Fibroblast of lung (primary cell): Measurements from ENCODE around the gene ANP32E. TPM values are rescaled to one million over a fixed set of nuclear protein-coding genes. Genes with fewer than 3 reads are reported as not detected.

Experiments used
- DNase-seq, 2 donors: peaks; one replicate each; pipeline versions ENCODE4 v3.0.0 to v3.0.0-alpha.2; 2010; ENCODE audit warnings: low read depth in 2 of 2
- H2AFZ ChIP-seq: 2 replicates; pipeline ENCODE4 v1.5.1; 2012; ENCODE audit warnings: low read length, control low read depth, inconsistent platforms
- H3K27ac ChIP-seq: 2 replicates; pipeline ENCODE4 v1.5.1; 2011; ENCODE audit warnings: low read length, control low read depth; ENCODE audit not compliant: insufficient read depth
- H3K27me3 ChIP-seq: 2 replicates; pipeline ENCODE4 v1.5.1; 2011; ENCODE audit warnings: mild to moderate bottlenecking, low read length; ENCODE audit not compliant: control insufficient read depth, insufficient read depth
- H3K36me3 ChIP-seq: 2 replicates; pipeline ENCODE4 v1.5.1; 2011; ENCODE audit warnings: low read length; ENCODE audit not compliant: control insufficient read depth, insufficient read depth
- H3K4me1 ChIP-seq: 2 replicates; pipeline ENCODE4 v1.5.1; 2011; ENCODE audit warnings: low read length; ENCODE audit not compliant: control insufficient read depth, insufficient read depth; ENCODE audit errors: extremely low read depth
- H3K4me2 ChIP-seq: 2 replicates; pipeline ENCODE4 v1.5.1; 2011; ENCODE audit warnings: low read length, control low read depth; ENCODE audit not compliant: insufficient read depth; ENCODE audit errors: extremely low read depth
- H3K4me3 ChIP-seq, 4 experiments: fragments of 200-600 bp in 1 of 4; sonication (generic) in 1 of 4; replicated peaks in 1 of 4; 2 replicates each; pipeline ENCODE4 v1.5.1; 2011 to 2016; ENCODE audit warnings: low read length in 4 of 4, low read depth in 3 of 4, mild to moderate bottlenecking in 3 of 4, control low read depth in 2 of 4, inconsistent platforms in 1 of 4, mixed read lengths in 1 of 4; ENCODE audit not compliant: insufficient read depth in 1 of 4; ENCODE audit errors: control extremely low read depth in 1 of 4
- H3K79me2 ChIP-seq: 2 replicates; pipeline ENCODE4 v1.5.1; 2012; ENCODE audit warnings: mild to moderate bottlenecking, low read length, inconsistent platforms; ENCODE audit not compliant: control insufficient read depth, insufficient read depth
- H3K9ac ChIP-seq: 2 replicates; pipeline ENCODE4 v1.5.1; 2011; ENCODE audit warnings: mild to moderate bottlenecking, low read length, control low read depth; ENCODE audit not compliant: insufficient read depth
- H3K9me3 ChIP-seq: 2 replicates; pipeline ENCODE4 v1.5.1; 2012; ENCODE audit warnings: low read depth, low read length; ENCODE audit not compliant: control insufficient read depth, insufficient read depth
- H4K20me1 ChIP-seq: 2 replicates; pipeline ENCODE4 v1.5.1; 2011; ENCODE audit warnings: low read length; ENCODE audit not compliant: control insufficient read depth, insufficient read depth; ENCODE audit errors: extremely low read depth
- EZH2 ChIP-seq: IDR thresholded peaks from 2 replicates; pipeline ENCODE4 v1.5.1; 2012; ENCODE audit warnings: low read length, control low read depth, mild to moderate bottlenecking; ENCODE audit errors: missing control alignments
- polyA plus RNA-seq, 2 donors: library from polyadenylated mRNA; depleted of rRNA in 1 of 2; stranded (reverse) in 1 of 2; unstranded in 1 of 2; fragments of >200 nt; gene quantifications; 2 replicates each; pipeline ENCODE4 v1.2.1, GENCODE V29; 2011 to 2012; ENCODE audit warnings: missing spikeins in 1 of 2
- total RNA-seq: library from RNA; depleted of rRNA; stranded (reverse); fragments of >200 nt; gene quantifications from 2 replicates; pipeline ENCODE4 v1.2.1, GENCODE V29; 2014
- TF ChIP-seq, protein P1 (sequence below), 2 donors: IDR thresholded peaks in 1 of 2; conservative IDR thresholded peaks in 1 of 2; 1 replicate in 1 of 2; 2 replicates in 1 of 2; pipeline ENCODE4 v1.5.1; 2011 to 2012; ENCODE audit warnings: low read length in 2 of 2, control low read depth in 1 of 2, inconsistent platforms in 1 of 2, low read depth in 1 of 2, mild to moderate bottlenecking in 1 of 2

The ANP32E gene
- total and polyA plus RNA-seq, 2 donors (not counting 1 experiment from before 2014, with no cell fraction given) = 22.4 to 24.6 TPM

DNA sequence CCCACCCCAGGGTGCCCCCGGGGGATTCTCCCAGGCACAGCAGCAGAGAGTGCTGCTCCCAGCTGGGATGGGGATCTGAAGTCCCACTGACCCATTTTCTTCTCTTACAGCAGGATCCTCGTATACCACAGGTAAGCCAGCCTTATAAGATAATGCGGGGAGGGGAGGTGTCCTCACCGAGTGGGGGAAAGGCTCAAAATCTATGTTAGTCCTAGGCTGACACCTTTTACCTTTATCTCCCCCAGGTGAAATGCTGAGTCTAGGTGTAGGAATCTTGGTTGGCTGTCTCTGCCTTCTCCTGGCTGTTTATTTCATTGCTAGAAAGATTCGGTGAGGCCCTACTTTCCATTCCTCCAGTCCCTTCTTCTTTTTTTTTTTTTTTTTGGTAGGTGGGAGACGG, 27.6 kb upstream of the ANP32E start:
- Histone ChIP-seq H3K79me2 (peaks cover 23% of the 10 kb centered on the region), H3K4me3 (no peak overlapping the region), H3K4me2 (no peak overlapping the region), H3K9ac (no peak overlapping the region), H3K36me3 (peaks cover 18% of the 10 kb centered on the region), H3K9me3 (no peaks in the 10 kb centered on the region), H4K20me1 (no peaks in the 10 kb centered on the region), H3K4me1 (peaks cover 4% of the 10 kb centered on the region), H3K27me3 (peaks cover 8% of the 10 kb centered on the region), H2AFZ (no peak overlapping the region), H3K27ac (no peak overlapping the region)
- no peak for DNase-seq
- TF ChIP-seq, protein P1, sequence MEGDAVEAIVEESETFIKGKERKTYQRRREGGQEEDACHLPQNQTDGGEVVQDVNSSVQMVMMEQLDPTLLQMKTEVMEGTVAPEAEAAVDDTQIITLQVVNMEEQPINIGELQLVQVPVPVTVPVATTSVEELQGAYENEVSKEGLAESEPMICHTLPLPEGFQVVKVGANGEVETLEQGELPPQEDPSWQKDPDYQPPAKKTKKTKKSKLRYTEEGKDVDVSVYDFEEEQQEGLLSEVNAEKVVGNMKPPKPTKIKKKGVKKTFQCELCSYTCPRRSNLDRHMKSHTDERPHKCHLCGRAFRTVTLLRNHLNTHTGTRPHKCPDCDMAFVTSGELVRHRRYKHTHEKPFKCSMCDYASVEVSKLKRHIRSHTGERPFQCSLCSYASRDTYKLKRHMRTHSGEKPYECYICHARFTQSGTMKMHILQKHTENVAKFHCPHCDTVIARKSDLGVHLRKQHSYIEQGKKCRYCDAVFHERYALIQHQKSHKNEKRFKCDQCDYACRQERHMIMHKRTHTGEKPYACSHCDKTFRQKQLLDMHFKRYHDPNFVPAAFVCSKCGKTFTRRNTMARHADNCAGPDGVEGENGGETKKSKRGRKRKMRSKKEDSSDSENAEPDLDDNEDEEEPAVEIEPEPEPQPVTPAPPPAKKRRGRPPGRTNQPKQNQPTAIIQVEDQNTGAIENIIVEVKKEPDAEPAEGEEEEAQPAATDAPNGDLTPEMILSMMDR (conservative IDR thresholded peaks at IDR 0.05 in 1 of 2, IDR thresholded peaks at IDR 0.05 in 1 of 2; ENCODE audit: low read depth in 1 of 2, low read length in 2 of 2) = no peak
- no peak for TF ChIP-seq EZH2

DNA sequence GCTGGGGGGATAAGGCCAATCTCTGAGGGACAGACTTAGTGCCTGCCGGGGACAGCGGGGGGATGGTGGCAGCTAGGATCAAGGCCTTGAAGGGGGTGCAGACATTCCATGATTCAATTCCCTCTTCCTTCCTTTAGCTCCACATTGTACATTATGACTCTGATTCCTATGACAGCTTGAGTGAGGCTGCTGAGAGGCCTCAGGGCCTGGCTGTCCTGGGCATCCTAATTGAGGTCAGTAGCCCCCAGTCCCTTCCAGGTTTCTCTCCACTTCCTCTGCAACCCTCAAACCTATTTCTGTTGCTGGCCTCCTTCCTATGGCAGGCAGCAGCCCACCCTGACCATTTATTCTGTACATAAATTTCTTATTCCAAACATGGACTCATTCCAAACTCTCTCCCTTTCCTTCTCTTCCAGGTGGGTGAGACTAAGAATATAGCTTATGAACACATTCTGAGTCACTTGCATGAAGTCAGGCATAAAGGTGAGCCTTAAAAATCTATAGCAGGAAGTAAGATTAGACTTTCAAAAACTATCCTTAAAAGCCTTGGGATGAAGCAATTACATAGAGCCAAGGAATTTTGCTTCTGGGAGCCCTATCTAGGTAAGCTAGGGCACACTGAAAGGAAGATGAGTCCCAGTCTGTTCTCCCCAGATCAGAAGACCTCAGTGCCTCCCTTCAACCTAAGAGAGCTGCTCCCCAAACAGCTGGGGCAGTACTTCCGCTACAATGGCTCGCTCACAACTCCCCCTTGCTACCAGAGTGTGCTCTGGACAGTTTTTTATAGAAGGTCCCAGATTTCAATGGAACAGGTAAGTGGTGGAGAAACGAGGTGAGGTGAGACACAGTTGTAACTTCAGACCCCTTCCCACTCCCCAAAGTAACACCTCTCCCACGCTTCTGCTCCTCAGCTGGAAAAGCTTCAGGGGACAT, 26.7 kb upstream of the ANP32E start:
- H3K4me1 ChIP-seq = peaks cover 3% of the 10 kb centered on the region
- H3K4me2 ChIP-seq = no peak overlapping the region
- no peak overlapping the region for H3K27ac ChIP-seq
- H2AFZ ChIP-seq = no peak overlapping the region
- no peaks in the 10 kb centered on the region for H4K20me1 ChIP-seq
- no peak overlapping the region for H3K9ac ChIP-seq
- peaks cover 18% of the 10 kb centered on the region for H3K36me3 ChIP-seq
- no peak for TF ChIP-seq EZH2
- TF ChIP-seq, protein P1 (conservative IDR thresholded peaks at IDR 0.05 in 1 of 2, IDR thresholded peaks at IDR 0.05 in 1 of 2; ENCODE audit: low read depth in 1 of 2, low read length in 2 of 2) = no peak
- H3K4me3 ChIP-seq = no peak overlapping the region
- peaks cover 14% of the 10 kb centered on the region for H3K79me2 ChIP-seq
- H3K9me3 ChIP-seq = no peaks in the 10 kb centered on the region
- peaks cover 17% of the 10 kb centered on the region for H3K27me3 ChIP-seq
- no peak for DNase-seq

DNA sequence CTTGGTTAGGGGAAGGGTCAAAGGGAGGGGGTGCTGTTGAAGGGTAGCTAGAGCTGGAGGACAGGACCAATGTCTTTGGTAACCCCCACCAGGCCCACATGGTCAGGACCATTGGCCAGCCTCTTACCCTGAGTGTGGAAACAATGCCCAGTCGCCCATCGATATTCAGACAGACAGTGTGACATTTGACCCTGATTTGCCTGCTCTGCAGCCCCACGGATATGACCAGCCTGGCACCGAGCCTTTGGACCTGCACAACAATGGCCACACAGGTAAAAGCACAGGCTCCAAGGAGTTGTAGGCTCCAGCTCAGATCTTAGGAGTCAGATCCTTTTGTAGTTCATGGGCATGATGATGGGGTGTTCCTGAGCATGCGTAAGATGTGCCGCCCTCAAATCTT, 25.5 kb upstream of the ANP32E start:
- TF ChIP-seq EZH2 = no peak
- TF ChIP-seq, protein P1 (conservative IDR thresholded peaks at IDR 0.05 in 1 of 2, IDR thresholded peaks at IDR 0.05 in 1 of 2; ENCODE audit: low read depth in 1 of 2, low read length in 2 of 2) = no peak
- Histone ChIP-seq H3K36me3 (peaks cover 10% of the 10 kb centered on the region), H3K9me3 (no peaks in the 10 kb centered on the region)

More for the DNA sequence above, 25.5 kb upstream of the ANP32E start:
- no peak overlapping the region for H3K27ac ChIP-seq
- peaks cover 22% of the 10 kb centered on the region for H3K27me3 ChIP-seq
- no peak overlapping the region for H3K9ac ChIP-seq
- H3K79me2 ChIP-seq = peaks cover 2% of the 10 kb centered on the region
- no peaks in the 10 kb centered on the region for H4K20me1 ChIP-seq
- H3K4me1 ChIP-seq = peaks cover 3% of the 10 kb centered on the region
- no peak overlapping the region for H3K4me3 ChIP-seq
- DNase-seq = no peak
- H3K4me2 ChIP-seq = no peak overlapping the region
- H2AFZ ChIP-seq = no peak overlapping the region
